DND-41 (cell line): ENCODE measurements around the gene MBNL3.

Experiments used
- ATAC-seq: fragments of 200-7000 bp; cut with Tn5 transposase; 3 replicates; pipeline ENCODE4 v1.9.1; 2021; ENCODE audit warnings: low read depth; ENCODE audit not compliant: insufficient read depth
- DNase-seq: peaks from one replicate; pipeline ENCODE4 v3.0.0-alpha.2; 2020
- H2AFZ ChIP-seq: 2 replicates; pipeline ENCODE4 v1.6.0; 2012; ENCODE audit warnings: low read depth, low read length
- H3K27ac ChIP-seq: 2 replicates; pipeline ENCODE4 v1.5.1; 2012; ENCODE audit warnings: low read length, inconsistent platforms
- H3K27me3 ChIP-seq: fragments of 200-600 bp; sonication (generic); 2 replicates; pipeline ENCODE4 v1.6.0; 2012; ENCODE audit warnings: low read length, mild to moderate bottlenecking, inconsistent platforms; ENCODE audit not compliant: insufficient read depth, poor library complexity
- H3K36me3 ChIP-seq: 2 replicates; pipeline ENCODE4 v1.5.1; 2012; ENCODE audit warnings: low read length, inconsistent platforms; ENCODE audit not compliant: insufficient read depth
- H3K4me1 ChIP-seq: 2 replicates; pipeline ENCODE4 v1.5.1; 2012; ENCODE audit warnings: mild to moderate bottlenecking, low read length; ENCODE audit not compliant: insufficient read depth
- H3K4me2 ChIP-seq: 2 replicates; pipeline ENCODE4 v1.6.0; 2012; ENCODE audit warnings: mild to moderate bottlenecking, moderate library complexity, low read length, inconsistent platforms; ENCODE audit not compliant: insufficient read depth
- H3K4me3 ChIP-seq, 2 experiments: fragments of 200-600 bp in 1 of 2; shearing (Covaris generic) in 1 of 2; 2 replicates each; pipeline ENCODE4 v1.5.1; 2012 to 2016; ENCODE audit warnings: inconsistent platforms in 2 of 2, low read length in 2 of 2, mild to moderate bottlenecking in 2 of 2, low read depth in 1 of 2, moderate library complexity in 1 of 2
- H3K79me2 ChIP-seq: 2 replicates; pipeline ENCODE4 v1.6.0; 2012; ENCODE audit warnings: low read length, inconsistent platforms; ENCODE audit not compliant: insufficient read depth
- H3K9ac ChIP-seq: 2 replicates; pipeline ENCODE4 v1.6.0; 2012; ENCODE audit warnings: low read depth, mild to moderate bottlenecking, inconsistent platforms, low read length, moderate library complexity
- H3K9me3 ChIP-seq: 2 replicates; pipeline ENCODE4 v1.5.1; 2012; ENCODE audit warnings: low read length, moderate library complexity, mild to moderate bottlenecking, inconsistent platforms; ENCODE audit not compliant: insufficient read depth, severe bottlenecking
- H4K20me1 ChIP-seq: 2 replicates; pipeline ENCODE4 v1.6.0; 2012; ENCODE audit warnings: low read length; ENCODE audit not compliant: insufficient read depth
- CTCF ChIP-seq: IDR thresholded peaks from 2 replicates; pipeline ENCODE4 v1.5.1; 2012; ENCODE audit warnings: borderline replicate concordance, low read length, moderate library complexity, mild to moderate bottlenecking; ENCODE audit not compliant: poor library complexity, severe bottlenecking; ENCODE audit errors: extremely low read depth
- EZH2 ChIP-seq: IDR thresholded peaks from 3 replicates; pipeline ENCODE4 v1.6.1; 2012; ENCODE audit warnings: borderline replicate concordance, low read depth, mild to moderate bottlenecking, moderate library complexity, low read length, inconsistent platforms; ENCODE audit not compliant: severe bottlenecking

MBNL3 gene

GRCh38 chrX:132497432-132497831, 8.6 kb upstream of the MBNL3 start:
- Histone ChIP-seq H3K79me2 (no peaks in the 10 kb centered on the region), H2AFZ (no peak overlapping the region), H3K36me3 (no peaks in the 10 kb centered on the region), H3K9me3 (no peaks in the 10 kb centered on the region), H3K4me1 (no peaks in the 10 kb centered on the region), H4K20me1 (no peaks in the 10 kb centered on the region), H3K27ac (no peak overlapping the region), H3K4me2 (no peak overlapping the region), H3K27me3 (no peaks in the 10 kb centered on the region), H3K9ac (no peak overlapping the region), H3K4me3 (no peak overlapping the region)
- DNase-seq (no peak), ATAC-seq (no peak)
- no peak for TF ChIP-seq EZH2

- no peaks in the 10 kb centered on the region for H3K9me3 ChIP-seq
- H4K20me1 ChIP-seq, result no peaks in the 10 kb centered on the region
- no peak overlapping the region for H3K27ac ChIP-seq
- H2AFZ ChIP-seq, result no peak overlapping the region
- peaks cover 19% of the 10 kb centered on the region for H3K4me1 ChIP-seq
- no peak overlapping the region for H3K4me2 ChIP-seq
- H3K79me2 ChIP-seq, result peaks cover 15% of the 10 kb centered on the region
- H3K4me3 ChIP-seq, result no peak overlapping the region
- DNase-seq (no peak), ATAC-seq (no peak)
- TF ChIP-seq CTCF (no peak), EZH2 (no peak)
- H3K9ac ChIP-seq, result no peak overlapping the region
- H3K27me3 ChIP-seq, result no peaks in the 10 kb centered on the region
- no peaks in the 10 kb centered on the region for H3K36me3 ChIP-seq
Measured at GRCh38 chrX:132493095-132493494, 4.3 kb upstream of the MBNL3 start.

DNA sequence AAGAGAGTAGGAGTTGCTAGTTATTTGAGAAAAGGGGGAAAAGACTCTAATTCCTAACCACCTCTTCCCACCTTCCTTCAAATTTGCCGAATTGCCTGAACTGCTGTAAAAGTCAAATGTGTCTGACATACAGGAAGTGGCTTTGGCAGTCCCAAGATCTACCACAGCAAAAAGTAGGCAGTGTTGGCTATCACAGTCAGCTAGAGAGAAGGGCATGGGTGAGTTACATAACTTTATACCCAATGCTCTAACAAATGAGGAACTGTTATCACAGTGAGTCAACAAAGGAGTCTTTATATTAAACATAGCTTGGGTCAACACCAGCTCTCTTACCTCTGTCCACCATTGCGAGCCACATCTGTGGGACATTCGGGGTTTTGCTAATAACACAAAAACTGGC, 2.4 kb upstream of the MBNL3 start:
- no peaks in the 10 kb centered on the region for H3K9me3 ChIP-seq

More for the DNA sequence above, 2.4 kb upstream of the MBNL3 start:
- peaks cover 38% of the 10 kb centered on the region for H3K4me1 ChIP-seq
- peak overlapping the region in 1 of 2 experiments; percentile 70; a peak in 2 of 4 replicates for H3K4me3 ChIP-seq
- DNase-seq (peak; percentile 60), ATAC-seq (peak; percentile 67)
- H4K20me1 ChIP-seq, result no peaks in the 10 kb centered on the region
- peaks cover 34% of the 10 kb centered on the region for H3K79me2 ChIP-seq
- peak overlapping the region; percentile 98 for H3K9ac ChIP-seq
- H3K4me2 ChIP-seq, result peak overlapping the region; percentile 72
- no peaks in the 10 kb centered on the region for H3K36me3 ChIP-seq
- H2AFZ ChIP-seq, result peak overlapping the region; percentile 80
- H3K27ac ChIP-seq, result peak overlapping the region; percentile 94
- H3K27me3 ChIP-seq, result no peaks in the 10 kb centered on the region
- no peak for TF ChIP-seq EZH2
- TF ChIP-seq CTCF, result peak; percentile 56
